Ramos (cell line): ENCODE measurements around the gene PDIA5.

Source experiments
- in situ Hi-C: fragments of 300-500 bp; cut with MboI; formaldehyde crosslinking; loops from one replicate; pipeline ENCODE4 v1.14.3; 2022; ENCODE audit warnings: low sequenced_read_pairs; ENCODE audit not compliant: unreplicated experiment

PDIA5 gene

GRCh38 chr3:123157598-123158287 is 90.9 kb downstream of the PDIA5 start:
- in situ Hi-C loops = no loop called here

- in situ Hi-C loops = no loop called here
These were observed 91.5 kb downstream of the PDIA5 start for GRCh38 chr3:123158330-123158729.

- in situ Hi-C loops = no loop called here
These were observed 92.1 kb downstream of the PDIA5 start for GRCh38 chr3:123158899-123159390.

GRCh38 chr3:123159926-123160635 is 93.3 kb downstream of the PDIA5 start:
- in situ Hi-C loops = no loop called here

- in situ Hi-C loops = no loop called here
These were observed 94.3 kb downstream of the PDIA5 start for GRCh38 chr3:123161167-123161566.

GRCh38 chr3:123163141-123163540 is 96.3 kb downstream of the PDIA5 start:
- in situ Hi-C loops = no loop called here

GRCh38 chr3:123165163-123165562 is 98.3 kb downstream of the PDIA5 start:
- in situ Hi-C loops = no loop called here

GRCh38 chr3:123167686-123168085 is 100.9 kb downstream of the PDIA5 start:
- in situ Hi-C loops = no loop called here

- in situ Hi-C loops = no loop called here
These were observed 101.3 kb downstream of the PDIA5 start for GRCh38 chr3:123168122-123168521.

- in situ Hi-C loops = no loop called here
These were observed 101.8 kb downstream of the PDIA5 start for GRCh38 chr3:123168605-123169004.

- in situ Hi-C loops = no loop called here
These were observed 102.7 kb downstream of the PDIA5 start for GRCh38 chr3:123169492-123169929.

- in situ Hi-C loops = no loop called here
These were observed 103.1 kb downstream of the PDIA5 start for GRCh38 chr3:123169930-123170329.

- in situ Hi-C loops = no loop called here
These were observed 114.0 kb downstream of the PDIA5 start for GRCh38 chr3:123180791-123181190.

- in situ Hi-C loops = no loop called here
These were observed 119.9 kb downstream of the PDIA5 start for GRCh38 chr3:123186695-123187094.

GRCh38 chr3:123188058-123188457 is 121.2 kb downstream of the PDIA5 start:
- in situ Hi-C loops = no loop called here

GRCh38 chr3:123193448-123194101 is 126.8 kb downstream of the PDIA5 start:
- in situ Hi-C loops = no loop called here

- in situ Hi-C loops = no loop called here
These were observed 127.7 kb downstream of the PDIA5 start for GRCh38 chr3:123194552-123194951.

- in situ Hi-C loops = no loop called here
These were observed 131.5 kb downstream of the PDIA5 start for GRCh38 chr3:123198372-123198771.

- in situ Hi-C loops = no loop called here
These were observed 134.4 kb downstream of the PDIA5 start for GRCh38 chr3:123201223-123201556.

- in situ Hi-C loops = no loop called here
These were observed 135.0 kb downstream of the PDIA5 start, which contains the start of gene SEC22A for GRCh38 chr3:123201557-123202427. TSS of gene SEC22A (plus strand) at chr3:123201943. CDS start at chr3:123209218, 7,275 bp downstream.
